HEK293 (cell line): ENCODE data around the gene MCU.

Source experiments
- CTCF ChIA-PET: fragments of 350-600 bp; formaldehyde crosslinking; extraction: SDS; loops from one replicate; lab custom pipeline; 2021; ENCODE audit warnings: antibody characterized with exemption; lab: Yijun Ruan, JAX
- POLR2A ChIA-PET: fragments of 300-600 bp; formaldehyde crosslinking; extraction: SDS; loops from one replicate; lab custom pipeline; 2020; ENCODE audit warnings: antibody characterized with exemption, inconsistent platforms; lab: Yijun Ruan, JAX
- H3K27ac ChIP-seq: fragments of 200-500 bp; sonication (Bioruptor generic); 2 replicates; pipeline ENCODE4 v1.5.1; 2014; ENCODE audit warnings: low read depth, low read length, control low read depth, inconsistent platforms; ENCODE audit errors: extremely low read depth
- H3K36me3 ChIP-seq, 2 experiments: fragments of 200-500 bp in 1 of 2; sonication (Bioruptor generic) in 1 of 2; 1 replicate in 1 of 2; 2 replicates in 1 of 2; pipeline ENCODE4 v1.5.1; 2014 to 2017; ENCODE audit warnings: inconsistent platforms in 2 of 2, low read length in 2 of 2; ENCODE audit not compliant: control insufficient read depth in 2 of 2, insufficient read depth in 1 of 2
- H3K4me1 ChIP-seq: fragments of 200-500 bp; sonication (Bioruptor generic); 2 replicates; pipeline ENCODE4 v1.5.1; 2014; ENCODE audit warnings: mild to moderate bottlenecking, low read length, inconsistent platforms; ENCODE audit not compliant: control insufficient read depth, insufficient read depth
- H3K4me3 ChIP-seq: 2 replicates; pipeline ENCODE4 v1.5.1; 2011; ENCODE audit warnings: low read depth, mild to moderate bottlenecking, control low read depth, low read length, moderate library complexity
- H3K9me3 ChIP-seq: fragments of 200-500 bp; sonication (Bioruptor generic); 2 replicates; pipeline ENCODE4 v1.5.1; 2014; ENCODE audit warnings: low read depth, low read length, inconsistent platforms; ENCODE audit not compliant: control insufficient read depth, insufficient read depth
- KLF10 ChIP-seq: fragments of 450-650 bp; IDR thresholded peaks from 2 replicates; pipeline ENCODE4 v1.5.1; 2018; ENCODE audit warnings: missing biosample characterization, mild to moderate bottlenecking, missing genetic modification characterization
- MYNN ChIP-seq: fragments of 450-650 bp; formaldehyde crosslinking; IDR thresholded peaks from 2 replicates; pipeline ENCODE4 v1.5.1; 2016; ENCODE audit warnings: missing biosample characterization, missing genetic modification characterization, borderline replicate concordance
- PRDM1 ChIP-seq: fragments of 450-650 bp; formaldehyde crosslinking; IDR thresholded peaks from 2 replicates; pipeline ENCODE4; 2016; ENCODE audit warnings: missing biosample characterization, missing genetic modification characterization
- SP3 ChIP-seq: fragments of 450-650 bp; formaldehyde crosslinking; IDR thresholded peaks from 2 replicates; pipeline ENCODE4 v1.5.1; 2016; ENCODE audit warnings: missing biosample characterization, missing genetic modification characterization
- YY1 ChIP-seq: fragments of 450-650 bp; formaldehyde crosslinking; IDR thresholded peaks from 2 replicates; pipeline ENCODE4 v1.5.1; 2018; ENCODE audit warnings: missing biosample characterization, missing genetic modification characterization
- ZBTB20 ChIP-seq: fragments of 450-650 bp; formaldehyde crosslinking; IDR thresholded peaks from 2 replicates; pipeline ENCODE4 v1.5.1; 2016; ENCODE audit warnings: missing biosample characterization, missing genetic modification characterization
- ZBTB26 ChIP-seq: fragments of 450-650 bp; formaldehyde crosslinking; optimal IDR thresholded peaks from 2 replicates; pipeline ENCODE3; 2016; ENCODE audit warnings: missing biosample characterization, mild to moderate bottlenecking, missing genetic modification characterization
- ZBTB49 ChIP-seq: fragments of 450-650 bp; formaldehyde crosslinking; IDR thresholded peaks from 2 replicates; pipeline ENCODE4 v1.5.1; 2016; ENCODE audit warnings: missing biosample characterization, missing genetic modification characterization, low read depth
- ZNF10 ChIP-seq: fragments of 450-650 bp; formaldehyde crosslinking; IDR thresholded peaks from 2 replicates; pipeline ENCODE4 v1.5.1; 2017; ENCODE audit warnings: missing biosample characterization, missing genetic modification characterization
- ZNF140 ChIP-seq: fragments of 450-650 bp; formaldehyde crosslinking; IDR thresholded peaks from 2 replicates; pipeline ENCODE4 v1.5.1; 2016; ENCODE audit warnings: missing biosample characterization, missing genetic modification characterization
- ZNF148 ChIP-seq: fragments of 450-650 bp; formaldehyde crosslinking; IDR thresholded peaks from 2 replicates; pipeline ENCODE4 v1.5.0; 2017; ENCODE audit warnings: missing biosample characterization, missing genetic modification characterization, borderline replicate concordance
- ZNF169 ChIP-seq: fragments of 450-650 bp; formaldehyde crosslinking; IDR thresholded peaks from 2 replicates; pipeline ENCODE4 v1.5.1; 2016; ENCODE audit warnings: missing biosample characterization, missing genetic modification characterization
- ZNF184 ChIP-seq: fragments of 450-650 bp; IDR thresholded peaks from 2 replicates; pipeline ENCODE4 v1.5.1; 2018; ENCODE audit warnings: missing biosample characterization, mild to moderate bottlenecking, missing genetic modification characterization
- ZNF280D ChIP-seq: fragments of 450-650 bp; formaldehyde crosslinking; IDR thresholded peaks from 2 replicates; pipeline ENCODE4 v1.5.1; 2016; ENCODE audit warnings: missing biosample characterization, missing genetic modification characterization
- ZNF362 ChIP-seq: fragments of 450-650 bp; formaldehyde crosslinking; IDR thresholded peaks from 2 replicates; pipeline ENCODE4 v1.5.1; 2016; ENCODE audit warnings: missing biosample characterization, missing genetic modification characterization
- ZNF366 ChIP-seq: fragments of 450-650 bp; formaldehyde crosslinking; conservative IDR thresholded peaks from 2 replicates; pipeline ENCODE4 v1.5.1; 2016; ENCODE audit warnings: missing biosample characterization, missing genetic modification characterization
- ZNF48 ChIP-seq: fragments of 450-650 bp; formaldehyde crosslinking; IDR thresholded peaks from 2 replicates; pipeline ENCODE4 v1.5.1; 2016; ENCODE audit warnings: missing biosample characterization, missing genetic modification characterization
- ZNF561 ChIP-seq: fragments of 450-650 bp; IDR thresholded peaks from 2 replicates; pipeline ENCODE4 v1.5.1; 2018; ENCODE audit warnings: missing biosample characterization, missing genetic modification characterization, borderline replicate concordance
- ZNF585B ChIP-seq: fragments of 450-650 bp; formaldehyde crosslinking; IDR thresholded peaks from 2 replicates; pipeline ENCODE4 v1.5.1; 2016; ENCODE audit warnings: missing biosample characterization, missing genetic modification characterization
- ZNF621 ChIP-seq: fragments of 450-650 bp; formaldehyde crosslinking; IDR thresholded peaks from 2 replicates; pipeline ENCODE4 v1.5.1; 2017; ENCODE audit warnings: missing biosample characterization, missing genetic modification characterization
- ZNF670 ChIP-seq: fragments of 450-650 bp; formaldehyde crosslinking; IDR thresholded peaks from 2 replicates; pipeline ENCODE4 v1.5.1; 2016; ENCODE audit warnings: missing biosample characterization, missing genetic modification characterization, low read depth
- ZNF704 ChIP-seq: fragments of 450-650 bp; formaldehyde crosslinking; IDR thresholded peaks from 2 replicates; pipeline ENCODE4 v1.5.1; 2016; ENCODE audit warnings: missing biosample characterization, missing genetic modification characterization
- ZNF768 ChIP-seq: fragments of 450-650 bp; formaldehyde crosslinking; IDR thresholded peaks from 2 replicates; pipeline ENCODE4 v1.5.1; 2018; ENCODE audit warnings: missing biosample characterization, mild to moderate bottlenecking, missing genetic modification characterization
- ZXDB ChIP-seq: fragments of 450-650 bp; formaldehyde crosslinking; IDR thresholded peaks from 2 replicates; pipeline ENCODE4 v1.5.1; 2016; ENCODE audit warnings: missing biosample characterization, missing genetic modification characterization
- TF ChIP-seq, protein P1 (sequence below): fragments of 450-650 bp; formaldehyde crosslinking; IDR thresholded peaks from 2 replicates; pipeline ENCODE4 v1.5.1; 2016; ENCODE audit warnings: missing biosample characterization, missing genetic modification characterization

MCU gene

GRCh38 chr10:72756674-72757385, 64.9 kb downstream of the MCU start:
- ChIA-PET CTCF (no interaction called here), POLR2A (no interaction called here)
- H3K9me3 ChIP-seq: no peaks in the 10 kb centered on the region
- no peak overlapping the region for H3K27ac ChIP-seq
- peaks cover 15% of the 10 kb centered on the region; the same call in 1 of the 2 replicates for H3K4me1 ChIP-seq
- H3K4me3 ChIP-seq: no peak overlapping the region
- no peaks in the 10 kb centered on the region for H3K36me3 ChIP-seq
- TF ChIP-seq SP3: peak; percentile 32; the same call in 1 of the 2 replicates
- TF ChIP-seq ZNF169 (tag by site-specific recombination): no peak
- TF ChIP-seq, protein P1, sequence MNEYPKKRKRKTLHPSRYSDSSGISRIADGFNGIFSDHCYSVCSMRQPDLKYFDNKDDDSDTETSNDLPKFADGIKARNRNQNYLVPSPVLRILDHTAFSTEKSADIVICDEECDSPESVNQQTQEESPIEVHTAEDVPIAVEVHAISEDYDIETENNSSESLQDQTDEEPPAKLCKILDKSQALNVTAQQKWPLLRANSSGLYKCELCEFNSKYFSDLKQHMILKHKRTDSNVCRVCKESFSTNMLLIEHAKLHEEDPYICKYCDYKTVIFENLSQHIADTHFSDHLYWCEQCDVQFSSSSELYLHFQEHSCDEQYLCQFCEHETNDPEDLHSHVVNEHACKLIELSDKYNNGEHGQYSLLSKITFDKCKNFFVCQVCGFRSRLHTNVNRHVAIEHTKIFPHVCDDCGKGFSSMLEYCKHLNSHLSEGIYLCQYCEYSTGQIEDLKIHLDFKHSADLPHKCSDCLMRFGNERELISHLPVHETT (tag by site-specific recombination): no peak
- no peak for TF ChIP-seq MYNN
- no peak for TF ChIP-seq ZNF585B
- no peak for TF ChIP-seq ZNF10
- TF ChIP-seq ZNF704: no peak
- no peak for TF ChIP-seq ZBTB26 (tag by site-specific recombination)
- TF ChIP-seq ZNF362 (tag by site-specific recombination): 0 out of 2 replicates have a peak, but pooled peaks have one; percentile 35
- no peak for TF ChIP-seq ZNF561 (tag by site-specific recombination)
- no peak for TF ChIP-seq ZNF48 (tag by site-specific recombination)
- no peak for TF ChIP-seq ZNF768 (tag by site-specific recombination)
- TF ChIP-seq ZNF670 (tag by site-specific recombination): no peak
- TF ChIP-seq ZNF140: no peak
- no peak for TF ChIP-seq ZNF280D (tag by site-specific recombination)
- no peak for TF ChIP-seq ZNF148
- no peak for TF ChIP-seq ZBTB20 (tag by site-specific recombination)
- no peak for TF ChIP-seq ZBTB49 (tag by site-specific recombination)
- TF ChIP-seq ZNF366: no peak
- TF ChIP-seq PRDM1 (tag by site-specific recombination): peak; percentile 41; the same call in 1 of the 2 replicates
- no peak for TF ChIP-seq KLF10 (tag by site-specific recombination)
- no peak for TF ChIP-seq ZNF184 (tag by site-specific recombination)
- no peak; the same call in 1 of the 2 replicates for TF ChIP-seq YY1 (tag by site-specific recombination)
- no peak for TF ChIP-seq ZNF621 (tag by site-specific recombination)
- no peak for TF ChIP-seq ZXDB (tag by site-specific recombination)
